Measurements from ENCODE around the gene ELP2.

Gene ELP2

DNA sequence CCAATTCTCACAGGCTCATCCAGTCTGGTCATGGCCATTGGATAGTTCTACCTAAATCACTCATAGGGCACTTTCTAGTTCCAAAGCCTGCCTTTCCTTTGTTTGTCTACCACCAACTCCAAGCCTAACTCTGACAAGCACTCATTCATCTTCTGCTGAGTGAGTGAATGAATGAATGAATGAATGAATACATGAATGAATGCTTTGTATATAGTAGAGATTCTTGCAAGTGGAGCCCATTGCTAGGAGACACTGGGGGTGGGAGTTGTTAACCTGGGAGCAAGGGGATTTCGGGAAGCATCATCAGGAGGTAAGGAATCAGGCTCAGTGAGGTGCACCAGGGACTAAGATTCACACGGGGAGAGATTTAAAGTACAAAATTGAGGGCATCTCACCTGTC is 54.3 kb downstream of the ELP2 start:
- Histone ChIP-seq H3K4me3 (ENCODE audit: low read depth in 1 of 2, low read length in 2 of 2) (no peak overlapping the region), H3K27ac (ENCODE audit: low read depth, low read length) (no peak overlapping the region), H3K27me3 (ENCODE audit: control insufficient read depth in 1 of 2, insufficient read depth in 2 of 2, low read length in 2 of 2) (no peaks in the 10 kb centered on the region), H3K4me1 (ENCODE audit: insufficient read depth, low read length) (peaks cover 19% of the 10 kb centered on the region), H3K9me3 (ENCODE audit: low read length) (no peaks in the 10 kb centered on the region), H3K9ac (ENCODE audit: low read length) (no peak overlapping the region), H3K36me3 (ENCODE audit: insufficient read depth, low read length) (no peaks in the 10 kb centered on the region)

DNA sequence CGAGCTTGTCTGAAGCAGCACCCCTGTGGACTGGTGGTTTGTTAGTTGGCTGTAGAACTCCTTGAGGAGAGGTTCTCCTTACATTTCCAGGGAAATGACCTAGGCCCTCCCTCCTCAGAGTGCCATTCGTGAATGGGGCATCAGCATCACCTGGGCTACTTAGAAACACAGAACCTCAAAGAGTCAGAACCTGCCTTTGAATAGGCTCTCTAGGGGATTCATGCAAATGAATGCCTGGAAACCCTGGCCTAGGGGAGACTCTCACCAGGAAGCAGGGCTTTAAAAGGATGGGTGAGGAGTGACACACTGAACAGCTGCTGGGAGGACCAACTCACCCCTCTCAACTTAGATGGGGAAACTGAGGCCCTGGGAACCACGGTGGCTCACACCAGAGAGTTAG is 55.5 kb downstream of the ELP2 start:
- Histone ChIP-seq H3K4me3 (ENCODE audit: low read depth in 1 of 2, low read length in 2 of 2) (no peak overlapping the region), H3K27ac (ENCODE audit: low read depth, low read length) (no peak overlapping the region), H3K36me3 (ENCODE audit: insufficient read depth, low read length) (no peaks in the 10 kb centered on the region), H3K9me3 (ENCODE audit: low read length) (no peaks in the 10 kb centered on the region), H3K9ac (ENCODE audit: low read length) (no peak overlapping the region), H3K4me1 (ENCODE audit: insufficient read depth, low read length) (peaks cover 12% of the 10 kb centered on the region), H3K27me3 (ENCODE audit: control insufficient read depth in 1 of 2, insufficient read depth in 2 of 2, low read length in 2 of 2) (no peaks in the 10 kb centered on the region)

DNA sequence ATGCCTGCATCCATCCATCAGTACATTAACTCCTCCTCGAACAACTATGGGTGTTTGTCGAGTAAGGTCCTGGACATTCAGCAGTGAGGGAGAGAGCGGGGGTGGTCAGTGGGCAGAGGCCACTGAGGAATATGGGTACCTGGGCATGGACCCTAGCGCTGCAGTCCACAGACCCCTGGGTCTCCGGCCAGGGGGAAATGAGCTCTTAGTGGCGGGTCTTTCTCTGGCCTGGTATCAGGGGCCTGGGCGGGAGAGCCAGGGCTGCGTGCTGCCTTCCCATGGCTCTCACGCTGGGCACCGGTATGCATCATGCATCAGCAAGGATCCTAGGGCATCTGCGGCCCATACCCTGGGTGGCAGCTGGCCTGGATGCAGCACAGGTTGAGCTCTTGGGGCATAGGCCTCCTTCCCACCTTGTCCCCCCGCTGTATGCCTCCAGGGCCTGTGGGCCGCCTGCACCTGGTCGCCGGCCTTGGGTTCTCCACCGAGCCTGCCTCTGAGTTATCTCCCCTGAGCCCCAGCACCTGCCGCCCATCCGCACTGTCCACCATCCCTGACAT is 56.3 kb downstream of the ELP2 start:
- Histone ChIP-seq H3K4me1 (ENCODE audit: insufficient read depth, low read length) (peaks cover 6% of the 10 kb centered on the region), H3K4me3 (ENCODE audit: low read depth in 1 of 2, low read length in 2 of 2) (no peak overlapping the region), H3K36me3 (ENCODE audit: insufficient read depth, low read length) (no peaks in the 10 kb centered on the region), H3K27me3 (ENCODE audit: control insufficient read depth in 1 of 2, insufficient read depth in 2 of 2, low read length in 2 of 2) (no peaks in the 10 kb centered on the region), H3K27ac (ENCODE audit: low read depth, low read length) (no peak overlapping the region), H3K9ac (ENCODE audit: low read length) (no peak overlapping the region), H3K9me3 (ENCODE audit: low read length) (no peaks in the 10 kb centered on the region)

DNA sequence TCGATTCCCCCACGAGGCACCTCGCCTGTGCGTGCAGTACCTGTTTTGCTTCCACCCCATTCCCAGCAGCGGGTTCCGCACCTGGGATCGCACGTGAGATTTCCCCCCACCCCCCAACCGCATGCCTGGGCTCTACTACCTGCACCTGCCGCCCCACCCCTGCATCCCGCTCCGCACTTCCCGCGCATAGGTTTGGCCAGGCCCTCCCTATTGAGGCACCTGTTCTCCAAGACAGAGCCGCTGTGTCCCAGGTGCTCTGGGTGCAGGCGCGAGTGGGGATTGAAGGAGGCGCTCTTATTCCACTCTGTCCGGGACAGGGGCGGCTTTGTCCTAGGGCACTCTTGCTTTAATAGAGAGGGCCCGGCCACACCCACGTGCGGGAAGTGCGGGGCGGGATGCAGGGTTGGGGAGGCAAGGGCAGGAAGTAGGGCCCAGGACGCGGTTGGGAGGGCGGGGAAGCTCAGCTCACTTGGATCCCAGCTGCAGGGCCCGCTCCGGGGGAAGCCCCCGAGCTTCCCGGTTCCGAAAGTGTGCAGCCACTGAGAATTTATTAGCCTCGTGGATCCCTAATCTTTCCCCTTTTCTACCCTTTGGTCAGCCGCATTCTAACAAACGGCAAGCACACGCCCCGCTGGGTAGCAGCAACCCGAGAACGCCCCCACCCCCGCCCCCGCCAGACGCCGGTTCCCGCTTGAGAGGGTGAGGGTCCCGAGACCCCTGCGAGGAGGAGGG is 56.9 kb downstream of the ELP2 start:
- Histone ChIP-seq H3K36me3 (ENCODE audit: insufficient read depth, low read length) (no peaks in the 10 kb centered on the region), H3K4me3 (ENCODE audit: low read depth in 1 of 2, low read length in 2 of 2) (peak overlapping the region; percentile 73 to 86), H3K4me1 (ENCODE audit: insufficient read depth, low read length) (peaks cover 6% of the 10 kb centered on the region), H3K9me3 (ENCODE audit: low read length) (no peaks in the 10 kb centered on the region), H3K9ac (ENCODE audit: low read length) (no peak overlapping the region), H3K27me3 (ENCODE audit: control insufficient read depth in 1 of 2, insufficient read depth in 2 of 2, low read length in 2 of 2) (no peaks in the 10 kb centered on the region), H3K27ac (ENCODE audit: low read depth, low read length) (peak overlapping the region; percentile 33)

DNA sequence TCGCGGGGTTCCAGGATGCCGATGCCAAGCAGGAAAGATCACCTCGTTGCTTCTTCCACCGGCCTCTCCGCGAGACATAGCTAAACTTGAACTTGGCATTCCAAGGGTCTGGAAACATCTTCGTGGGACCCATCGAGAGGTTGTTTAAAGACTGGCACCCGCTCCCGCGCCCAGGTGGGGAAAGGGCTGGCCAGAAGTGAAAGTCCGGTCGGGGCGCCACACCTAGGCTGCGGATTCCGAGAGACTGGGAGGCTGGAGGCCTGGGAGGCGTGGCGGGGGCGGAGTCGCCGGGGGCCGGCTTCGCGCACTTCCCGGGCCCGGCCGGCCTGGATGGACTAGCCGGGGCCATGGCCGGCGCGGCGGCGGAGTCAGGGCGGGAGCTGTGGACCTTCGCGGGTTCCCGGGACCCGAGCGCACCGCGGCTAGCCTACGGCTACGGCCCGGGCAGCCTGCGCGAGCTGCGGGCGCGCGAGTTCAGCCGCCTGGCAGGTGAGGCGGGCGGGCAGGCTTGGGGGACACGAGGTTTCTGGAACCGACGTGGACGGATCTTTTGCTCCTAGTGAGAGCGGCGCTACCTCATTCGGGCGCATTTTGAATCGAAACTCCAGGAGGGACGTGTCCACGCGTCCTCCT is 57.6 kb downstream of the ELP2 start, which contains the start of gene MOCOS:
Gene MOCOS (plus strand): TSS at position 305 of the 633 bp plus-strand sequence. CDS start 43 bp downstream, at position 348.
- Histone ChIP-seq H3K27me3 (ENCODE audit: control insufficient read depth in 1 of 2, insufficient read depth in 2 of 2, low read length in 2 of 2) (no peaks in the 10 kb centered on the region), H3K36me3 (ENCODE audit: insufficient read depth, low read length) (no peaks in the 10 kb centered on the region), H3K4me3 (ENCODE audit: low read depth in 1 of 2, low read length in 2 of 2) (peak within 1 kb of the TSS; percentile 73 to 86), H3K4me1 (ENCODE audit: insufficient read depth, low read length) (peaks cover 6% of the 10 kb centered on the region), H3K9ac (ENCODE audit: low read length) (peak within 1 kb of the TSS; percentile 24), H3K9me3 (ENCODE audit: low read length) (no peaks in the 10 kb centered on the region), H3K27ac (ENCODE audit: low read depth, low read length) (peak within 1 kb of the TSS; percentile 33)

DNA sequence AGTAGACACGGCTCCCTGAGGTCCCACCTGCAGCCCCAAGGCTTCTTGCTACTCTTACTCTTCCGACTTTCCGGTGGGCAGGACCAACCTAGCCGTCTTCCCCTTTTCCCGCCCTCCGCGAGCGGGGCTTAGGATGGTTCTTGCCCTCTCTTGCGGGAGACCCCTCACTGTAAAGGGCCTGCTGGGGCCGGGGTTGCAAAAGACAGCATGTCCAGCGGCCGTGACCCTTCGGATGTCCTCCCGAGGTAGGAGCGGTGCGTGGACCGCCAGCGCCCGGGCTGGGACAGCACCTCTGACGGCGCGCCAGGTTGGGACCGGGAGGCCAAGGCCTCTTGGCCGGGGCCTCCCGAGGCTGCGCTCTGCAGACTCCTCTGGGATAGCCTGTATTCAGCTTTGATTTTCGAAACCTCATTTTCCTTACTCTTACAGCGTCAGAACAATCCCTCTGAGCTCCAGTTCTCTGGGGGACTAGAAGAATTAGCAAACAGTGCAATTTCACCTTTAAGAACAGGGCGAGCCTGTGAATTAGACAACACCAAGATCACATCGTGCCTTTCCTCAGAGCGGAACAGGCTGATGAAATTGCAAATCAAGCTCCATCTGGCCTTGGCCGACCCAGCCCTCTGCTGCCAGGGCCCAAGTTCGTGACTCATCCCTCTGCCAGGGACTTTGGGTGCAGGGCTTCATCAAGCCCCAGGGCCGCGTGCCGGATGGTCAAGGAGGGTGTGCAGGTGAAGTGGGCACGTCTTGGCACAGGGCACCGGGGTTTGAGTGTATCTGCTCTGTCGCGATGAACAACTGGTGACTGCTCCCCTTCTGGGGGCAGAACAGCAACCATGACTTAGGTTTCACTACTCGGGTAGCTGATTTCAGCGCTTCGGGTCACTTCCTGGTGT is 58.4 kb downstream of the ELP2 start:
- Histone ChIP-seq H3K9me3 (ENCODE audit: low read length) (no peaks in the 10 kb centered on the region), H3K9ac (ENCODE audit: low read length) (peak overlapping the region; percentile 24), H3K36me3 (ENCODE audit: insufficient read depth, low read length) (no peaks in the 10 kb centered on the region), H3K27me3 (ENCODE audit: control insufficient read depth in 1 of 2, insufficient read depth in 2 of 2, low read length in 2 of 2) (no peaks in the 10 kb centered on the region), H3K4me3 (ENCODE audit: low read depth in 1 of 2, low read length in 2 of 2) (peak overlapping the region; percentile 73 to 86), H3K27ac (ENCODE audit: low read depth, low read length) (no peak overlapping the region), H3K4me1 (ENCODE audit: insufficient read depth, low read length) (peaks cover 6% of the 10 kb centered on the region)

DNA sequence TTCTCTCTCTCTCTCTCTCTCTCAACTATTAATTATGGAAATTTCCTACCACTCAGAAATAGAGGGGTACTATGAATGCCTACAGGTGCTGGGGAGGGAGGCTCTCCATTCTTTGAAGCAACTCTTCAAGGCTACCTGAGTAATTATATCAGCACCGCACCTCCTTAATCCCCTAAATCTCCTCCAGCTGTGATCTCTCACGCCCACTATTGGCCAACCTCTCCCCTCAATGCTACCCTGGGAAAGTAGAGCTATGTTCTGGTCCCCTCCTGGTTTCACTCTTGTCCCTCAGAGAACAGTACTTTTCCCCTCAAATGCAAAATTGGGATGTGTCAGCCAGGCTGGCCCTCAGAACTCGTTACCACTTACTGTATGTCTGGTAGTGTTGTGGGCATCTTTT is 59.2 kb downstream of the ELP2 start:
- H3K36me3 ChIP-seq (ENCODE audit: insufficient read depth, low read length), result no peaks in the 10 kb centered on the region
- no peaks in the 10 kb centered on the region for H3K27me3 ChIP-seq (ENCODE audit: control insufficient read depth in 1 of 2, insufficient read depth in 2 of 2, low read length in 2 of 2)
- H3K27ac ChIP-seq (ENCODE audit: low read depth, low read length), result no peak overlapping the region
- no peak overlapping the region for H3K9ac ChIP-seq (ENCODE audit: low read length)
- no peak overlapping the region for H3K4me3 ChIP-seq (ENCODE audit: low read depth in 1 of 2, low read length in 2 of 2)
- peaks cover 6% of the 10 kb centered on the region for H3K4me1 ChIP-seq (ENCODE audit: insufficient read depth, low read length)
- H3K9me3 ChIP-seq (ENCODE audit: low read length), result no peaks in the 10 kb centered on the region

DNA sequence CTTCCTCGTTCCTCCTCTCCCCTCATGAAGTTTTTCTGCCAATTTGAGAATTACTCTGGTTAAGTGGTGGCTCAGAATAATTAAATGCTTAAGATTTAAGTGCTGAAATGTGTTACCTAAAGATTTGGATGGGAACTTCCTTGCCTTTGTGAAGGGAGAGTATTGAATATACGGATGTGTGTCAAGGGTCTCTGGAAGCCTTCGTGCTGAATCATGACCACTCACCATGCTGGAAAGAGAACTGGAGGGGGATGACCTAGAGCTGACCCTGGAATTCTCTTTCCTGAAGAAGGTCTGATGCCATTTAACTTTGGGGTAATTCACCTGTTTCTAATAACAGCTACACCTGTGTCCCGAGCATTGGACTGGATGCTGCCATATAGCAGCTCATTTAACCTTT is 59.8 kb downstream of the ELP2 start:
- H3K4me1 ChIP-seq (ENCODE audit: insufficient read depth, low read length), result peaks cover 6% of the 10 kb centered on the region
- H3K36me3 ChIP-seq (ENCODE audit: insufficient read depth, low read length), result no peaks in the 10 kb centered on the region
- H3K9ac ChIP-seq (ENCODE audit: low read length), result no peak overlapping the region
- no peaks in the 10 kb centered on the region for H3K9me3 ChIP-seq (ENCODE audit: low read length)
- no peaks in the 10 kb centered on the region for H3K27me3 ChIP-seq (ENCODE audit: control insufficient read depth in 1 of 2, insufficient read depth in 2 of 2, low read length in 2 of 2)
- H3K4me3 ChIP-seq (ENCODE audit: low read depth in 1 of 2, low read length in 2 of 2), result no peak overlapping the region
- no peak overlapping the region for H3K27ac ChIP-seq (ENCODE audit: low read depth, low read length)

DNA sequence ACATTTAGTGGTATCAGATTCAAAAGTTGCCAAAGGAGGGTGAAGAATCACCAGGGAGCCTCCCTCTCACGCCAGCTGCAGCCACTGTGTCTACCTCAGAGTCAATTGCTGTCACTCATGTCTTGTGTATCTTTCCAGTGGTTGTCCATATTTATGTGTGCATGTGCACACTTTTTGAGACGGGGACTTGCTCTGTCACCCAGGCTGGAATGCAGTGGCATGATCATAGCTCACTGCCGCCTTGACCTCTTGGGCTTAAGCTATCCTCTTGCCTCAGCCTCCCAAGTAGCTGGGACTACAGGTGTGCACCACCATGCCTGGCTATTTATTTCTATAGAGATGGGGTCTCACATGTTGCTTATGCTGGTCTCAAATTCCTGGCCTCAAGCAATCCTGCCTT is 61.6 kb downstream of the ELP2 start:
- Histone ChIP-seq H3K27me3 (ENCODE audit: control insufficient read depth in 1 of 2, insufficient read depth in 2 of 2, low read length in 2 of 2) (no peaks in the 10 kb centered on the region), H3K9me3 (ENCODE audit: low read length) (no peaks in the 10 kb centered on the region), H3K4me1 (ENCODE audit: insufficient read depth, low read length) (peaks cover 6% of the 10 kb centered on the region), H3K27ac (ENCODE audit: low read depth, low read length) (no peak overlapping the region), H3K36me3 (ENCODE audit: insufficient read depth, low read length) (no peaks in the 10 kb centered on the region), H3K4me3 (ENCODE audit: low read depth in 1 of 2, low read length in 2 of 2) (no peak overlapping the region), H3K9ac (ENCODE audit: low read length) (no peak overlapping the region)

DNA sequence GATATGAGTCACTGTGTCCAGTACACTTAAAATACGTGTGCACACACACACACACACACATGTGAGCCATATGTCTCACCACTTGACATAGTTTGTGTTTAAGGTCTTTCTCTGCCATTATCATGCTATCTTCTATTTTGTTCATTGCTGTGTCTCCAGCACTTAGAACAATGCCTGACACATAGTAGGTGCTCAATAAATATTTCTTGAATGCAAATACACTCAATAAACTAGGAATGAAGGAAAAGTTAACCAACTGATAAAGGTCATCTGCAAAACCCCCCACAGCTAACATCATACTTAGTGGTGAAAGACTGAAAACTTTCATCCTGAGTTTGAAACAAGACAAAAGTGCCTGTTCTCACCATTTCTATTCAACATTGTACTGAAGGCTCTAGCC is 62.0 kb downstream of the ELP2 start:
- Histone ChIP-seq H3K27ac (ENCODE audit: low read depth, low read length) (no peak overlapping the region), H3K27me3 (ENCODE audit: control insufficient read depth in 1 of 2, insufficient read depth in 2 of 2, low read length in 2 of 2) (no peaks in the 10 kb centered on the region), H3K4me1 (ENCODE audit: insufficient read depth, low read length) (peaks cover 6% of the 10 kb centered on the region), H3K9me3 (ENCODE audit: low read length) (no peaks in the 10 kb centered on the region), H3K9ac (ENCODE audit: low read length) (no peak overlapping the region), H3K4me3 (ENCODE audit: low read depth in 1 of 2, low read length in 2 of 2) (no peak overlapping the region), H3K36me3 (ENCODE audit: insufficient read depth, low read length) (no peaks in the 10 kb centered on the region)
